Hepatocyte (in vitro differentiated cells): ENCODE measurements around the gene CBLIF.

Source experiments
- EZH2 ChIP-seq: fragments of 200-600 bp; sonication (generic); IDR thresholded peaks from 2 replicates; pipeline ENCODE4 v1.6.1; 2016; ENCODE audit warnings: antibody characterized with exemption, mild to moderate bottlenecking, borderline replicate concordance
- EZH2phosphoT487 ChIP-seq: fragments of 200-600 bp; sonication (generic); IDR thresholded peaks from one replicate; pipeline ENCODE4 v1.6.1; 2018; ENCODE audit warnings: antibody characterized with exemption, mild to moderate bottlenecking, low read depth, moderate library complexity; ENCODE audit not compliant: unreplicated experiment, severe bottlenecking
- TF ChIP-seq, protein P1 (sequence below): fragments of 200-600 bp; sonication (generic); IDR thresholded peaks from 2 replicates; pipeline ENCODE4 v1.5.1; 2016; ENCODE audit warnings: antibody characterized with exemption, mild to moderate bottlenecking; ENCODE audit not compliant: poor library complexity

DNA sequence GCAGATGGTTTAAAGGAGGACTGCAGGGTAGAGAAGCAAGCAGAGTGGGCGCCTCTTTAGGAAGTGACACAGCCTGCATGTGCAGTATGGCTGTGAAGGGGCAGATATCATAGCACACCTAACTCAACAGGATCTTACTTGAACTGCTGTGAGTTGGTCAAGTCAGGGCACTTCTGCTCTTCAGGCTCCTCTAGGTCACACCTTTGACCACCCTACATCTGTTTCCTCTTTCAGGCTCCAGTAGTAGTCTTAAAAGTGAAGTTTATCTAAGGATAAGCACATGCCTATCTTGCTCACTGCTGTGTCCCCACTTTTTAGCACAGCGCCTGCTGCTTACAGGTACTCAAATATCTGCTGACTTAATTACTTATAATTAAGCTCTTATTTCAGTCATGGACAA is 41.2 kb downstream of the CBLIF start:
- TF ChIP-seq, protein P1, sequence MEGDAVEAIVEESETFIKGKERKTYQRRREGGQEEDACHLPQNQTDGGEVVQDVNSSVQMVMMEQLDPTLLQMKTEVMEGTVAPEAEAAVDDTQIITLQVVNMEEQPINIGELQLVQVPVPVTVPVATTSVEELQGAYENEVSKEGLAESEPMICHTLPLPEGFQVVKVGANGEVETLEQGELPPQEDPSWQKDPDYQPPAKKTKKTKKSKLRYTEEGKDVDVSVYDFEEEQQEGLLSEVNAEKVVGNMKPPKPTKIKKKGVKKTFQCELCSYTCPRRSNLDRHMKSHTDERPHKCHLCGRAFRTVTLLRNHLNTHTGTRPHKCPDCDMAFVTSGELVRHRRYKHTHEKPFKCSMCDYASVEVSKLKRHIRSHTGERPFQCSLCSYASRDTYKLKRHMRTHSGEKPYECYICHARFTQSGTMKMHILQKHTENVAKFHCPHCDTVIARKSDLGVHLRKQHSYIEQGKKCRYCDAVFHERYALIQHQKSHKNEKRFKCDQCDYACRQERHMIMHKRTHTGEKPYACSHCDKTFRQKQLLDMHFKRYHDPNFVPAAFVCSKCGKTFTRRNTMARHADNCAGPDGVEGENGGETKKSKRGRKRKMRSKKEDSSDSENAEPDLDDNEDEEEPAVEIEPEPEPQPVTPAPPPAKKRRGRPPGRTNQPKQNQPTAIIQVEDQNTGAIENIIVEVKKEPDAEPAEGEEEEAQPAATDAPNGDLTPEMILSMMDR: no peak
- TF ChIP-seq EZH2phosphoT487 (no peak), EZH2 (no peak)
